GM19328 (cell line): ENCODE results near the gene IL19.
"Not testable (repeated sequence)": the region's sequence is repeated elsewhere in the genome, so short reads cannot be mapped to it uniquely, and the experiment has no call there.

ENCODE experiments used
- ATAC-seq: cut with Tn5 transposase; IDR thresholded peaks from one replicate; pipeline ENCODE4 v1.9.1; 2021; ENCODE audit warnings: mild to moderate bottlenecking, moderate library complexity; ENCODE audit not compliant: unreplicated experiment

Gene IL19

DNA sequence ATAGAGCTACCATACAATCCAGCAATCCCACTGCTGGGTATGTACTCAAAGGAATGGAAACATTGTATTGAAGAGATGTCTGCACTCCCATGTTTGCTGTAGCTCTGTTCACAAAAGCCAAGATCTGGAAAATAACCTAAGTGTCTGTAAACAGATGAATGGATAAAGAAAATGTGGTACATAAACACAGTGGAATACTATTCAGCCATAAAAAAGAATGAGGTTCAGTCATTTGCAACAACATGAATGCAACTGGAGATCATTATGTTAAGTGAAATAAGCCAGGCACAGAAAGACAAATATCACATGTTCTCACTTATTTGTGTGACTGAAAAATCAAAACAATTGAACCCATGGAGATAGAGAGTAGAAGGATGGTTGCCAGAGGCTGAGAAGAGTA, 83.1 kb downstream of the IL19 start:
- ATAC-seq = not testable (repeated sequence)

- ATAC-seq = no peak
These were observed 84.0 kb downstream of the IL19 start for GRCh38 chr1:206854401-206855129.

- no peak for ATAC-seq
These were observed 85.3 kb downstream of the IL19 start for GRCh38 chr1:206855859-206856258.

DNA sequence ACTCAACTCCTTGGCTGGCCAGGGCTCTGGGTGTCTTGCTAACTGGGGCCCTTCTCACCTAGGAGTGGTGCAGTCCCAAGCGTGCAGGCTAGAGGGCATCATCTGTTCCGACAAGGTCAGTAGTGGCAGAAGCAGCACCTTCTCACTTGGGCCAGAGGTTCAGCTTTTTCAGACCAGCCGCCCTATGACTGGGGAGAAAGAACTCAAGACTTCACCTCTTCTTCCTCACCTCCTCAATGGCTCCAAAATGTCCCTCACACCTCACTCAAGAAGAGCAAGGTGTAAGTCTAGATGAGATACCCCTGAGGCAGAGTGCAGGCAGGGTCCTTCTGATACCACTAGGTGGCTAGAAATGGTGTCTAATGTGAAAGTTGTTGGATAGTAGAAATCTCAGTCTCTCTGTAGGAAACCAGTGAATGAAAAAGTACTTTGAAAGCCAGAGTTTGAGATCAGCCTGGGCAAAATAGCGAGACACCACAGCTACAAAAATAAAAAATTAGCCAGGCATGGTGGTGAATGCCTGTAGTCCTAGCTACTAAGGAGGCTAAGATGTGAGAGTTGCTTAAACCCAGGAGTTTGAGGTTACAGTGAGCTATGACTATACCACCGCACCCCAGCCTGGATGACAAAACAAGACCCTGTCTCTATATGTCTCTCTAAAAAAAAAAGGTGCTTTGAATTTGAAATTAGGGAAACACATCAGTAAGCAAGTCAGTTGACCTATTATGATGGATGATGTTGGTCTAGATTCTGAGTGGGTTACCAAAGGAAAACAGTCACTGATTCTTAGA, 86.3 kb downstream of the IL19 start:
- no peak for ATAC-seq

GRCh38 chr1:206859082-206859521, 88.5 kb downstream of the IL19 start:
- no peak for ATAC-seq

DNA sequence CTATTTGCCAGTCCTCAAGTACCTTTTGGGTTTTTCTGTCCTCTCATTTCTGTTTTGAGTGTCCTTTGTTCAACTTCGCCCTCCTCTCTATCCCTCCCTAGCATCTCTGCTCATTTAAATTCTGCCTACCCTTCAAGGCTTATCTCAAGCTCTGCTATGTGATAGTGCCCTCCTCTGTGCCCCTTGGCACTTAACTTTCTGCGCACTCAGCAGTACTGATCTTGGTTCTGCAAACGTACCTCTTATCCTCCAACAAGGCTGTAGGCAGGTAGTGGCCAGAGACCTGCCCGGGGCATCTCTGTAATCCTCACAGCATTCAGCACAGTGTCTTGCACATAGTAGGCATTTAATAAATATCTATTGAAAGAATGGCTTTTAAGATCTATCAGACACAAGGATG, 89.6 kb downstream of the IL19 start:
- ATAC-seq = no peak

DNA sequence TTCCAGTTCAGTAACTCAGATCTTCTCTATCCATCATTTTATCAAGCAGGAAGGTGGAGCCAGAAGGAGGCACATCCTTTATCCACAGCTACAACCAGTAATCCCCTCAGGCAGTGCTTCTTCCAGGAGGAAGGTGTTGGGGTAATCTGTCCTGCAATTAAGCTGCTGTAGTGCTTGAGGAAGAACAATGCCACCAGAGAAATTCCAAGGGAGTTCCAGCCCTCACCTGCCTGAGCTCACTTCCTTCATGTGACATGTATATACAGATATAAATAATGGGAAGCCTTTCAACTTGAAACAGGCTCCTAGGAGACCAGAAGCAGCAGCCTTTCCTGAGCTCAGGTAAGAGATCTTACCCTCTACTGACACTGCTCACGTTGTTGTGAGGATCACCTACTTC, 92.7 kb downstream of the IL19 start:
- ATAC-seq = no peak

DNA sequence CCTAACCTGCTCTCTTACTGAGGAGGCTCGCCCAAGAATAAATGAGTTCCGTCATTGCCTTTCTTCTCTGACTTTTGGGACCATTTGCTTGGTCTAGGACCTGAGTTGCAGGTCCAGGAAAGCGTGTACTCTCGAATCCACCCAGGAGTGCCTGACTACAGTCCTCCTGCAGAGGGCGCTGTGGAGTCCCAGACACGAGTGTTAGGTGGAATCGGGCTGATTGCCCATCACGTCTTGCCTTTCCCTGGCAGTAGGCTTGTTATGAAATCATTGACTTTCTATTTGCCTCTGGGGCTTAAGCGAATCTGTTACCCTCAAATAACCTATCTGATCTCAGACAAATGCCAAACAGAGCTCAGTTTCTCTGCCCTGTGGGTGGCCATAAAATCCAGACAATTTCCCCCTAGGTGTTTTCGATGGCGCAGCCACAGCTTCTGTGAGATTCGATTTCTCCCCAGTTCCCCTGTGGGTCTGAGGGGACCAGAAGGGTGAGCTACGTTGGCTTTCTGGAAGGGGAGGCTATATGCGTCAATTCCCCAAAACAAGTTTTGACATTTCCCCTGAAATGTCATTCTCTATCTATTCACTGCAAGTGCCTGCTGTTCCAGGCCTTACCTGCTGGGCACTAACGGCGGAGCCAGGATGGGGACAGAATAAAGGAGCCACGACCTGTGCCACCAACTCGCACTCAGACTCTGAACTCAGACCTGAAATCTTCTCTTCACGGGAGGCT, 94.5 kb downstream of the IL19 start, which contains the start of gene IL20:
Gene IL20 (plus strand): TSS at position 685 of the 733 bp plus-strand sequence. CDS start 230 bp downstream, outside the sequence.
- ATAC-seq = no peak

DNA sequence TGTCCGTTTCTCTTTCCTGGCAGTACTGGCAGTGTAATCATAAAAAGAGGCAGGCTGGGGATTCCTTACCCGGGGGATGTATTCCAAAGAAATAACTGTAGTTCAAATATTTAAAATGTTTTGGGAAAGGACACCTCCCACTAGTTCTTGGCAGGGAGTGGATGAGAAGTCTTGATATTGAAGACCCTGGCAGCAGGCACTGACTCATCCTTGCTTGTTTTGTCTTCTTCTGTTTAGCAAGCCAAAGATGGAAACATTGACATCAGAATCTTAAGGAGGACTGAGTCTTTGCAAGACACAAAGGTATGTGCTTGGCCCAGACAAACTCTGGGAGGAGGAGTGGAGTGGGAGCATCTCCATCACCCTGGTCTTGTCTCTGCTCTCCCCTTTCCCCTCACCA, 95.5 kb downstream of the IL19 start:
- ATAC-seq = no peak

- no peak for ATAC-seq
These were observed 96.7 kb downstream of the IL19 start for GRCh38 chr1:206867239-206867638.

DNA sequence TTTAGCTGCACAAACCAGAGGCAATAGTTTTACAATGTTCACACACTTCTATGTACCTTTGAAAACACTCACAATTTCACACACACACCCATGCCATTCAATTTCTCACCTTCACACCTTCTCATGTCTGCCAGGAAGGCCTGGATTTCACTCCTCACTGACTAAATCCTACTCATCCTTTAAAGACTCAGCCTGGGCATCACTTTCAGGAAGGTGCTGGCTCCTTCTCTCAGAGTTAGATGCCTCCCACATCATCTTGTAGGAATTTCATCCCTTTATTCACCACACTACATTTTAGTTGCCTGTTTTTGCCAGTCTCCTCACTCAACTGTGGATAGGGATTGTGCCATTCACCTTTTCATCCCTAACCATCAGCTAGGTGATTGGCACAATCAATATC, 97.1 kb downstream of the IL19 start:
- ATAC-seq = no peak

DNA sequence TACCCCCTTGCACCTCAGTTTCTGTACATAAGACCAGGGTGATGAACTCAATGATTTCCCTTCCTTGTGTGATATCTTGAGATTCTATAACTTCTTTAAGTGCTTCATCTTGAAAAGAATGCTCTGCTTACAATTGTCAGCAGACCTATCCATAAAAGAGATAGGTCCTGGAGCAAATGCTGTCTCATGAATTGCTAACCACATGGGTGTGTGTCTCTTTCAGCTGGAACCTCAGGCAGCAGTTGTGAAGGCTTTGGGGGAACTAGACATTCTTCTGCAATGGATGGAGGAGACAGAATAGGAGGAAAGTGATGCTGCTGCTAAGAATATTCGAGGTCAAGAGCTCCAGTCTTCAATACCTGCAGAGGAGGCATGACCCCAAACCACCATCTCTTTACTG, 97.7 kb downstream of the IL19 start:
- ATAC-seq = no peak

GRCh38 chr1:206872139-206872538, 101.6 kb downstream of the IL19 start:
- ATAC-seq = no peak

GRCh38 chr1:206873603-206874188, 103.1 kb downstream of the IL19 start:
- no peak for ATAC-seq

DNA sequence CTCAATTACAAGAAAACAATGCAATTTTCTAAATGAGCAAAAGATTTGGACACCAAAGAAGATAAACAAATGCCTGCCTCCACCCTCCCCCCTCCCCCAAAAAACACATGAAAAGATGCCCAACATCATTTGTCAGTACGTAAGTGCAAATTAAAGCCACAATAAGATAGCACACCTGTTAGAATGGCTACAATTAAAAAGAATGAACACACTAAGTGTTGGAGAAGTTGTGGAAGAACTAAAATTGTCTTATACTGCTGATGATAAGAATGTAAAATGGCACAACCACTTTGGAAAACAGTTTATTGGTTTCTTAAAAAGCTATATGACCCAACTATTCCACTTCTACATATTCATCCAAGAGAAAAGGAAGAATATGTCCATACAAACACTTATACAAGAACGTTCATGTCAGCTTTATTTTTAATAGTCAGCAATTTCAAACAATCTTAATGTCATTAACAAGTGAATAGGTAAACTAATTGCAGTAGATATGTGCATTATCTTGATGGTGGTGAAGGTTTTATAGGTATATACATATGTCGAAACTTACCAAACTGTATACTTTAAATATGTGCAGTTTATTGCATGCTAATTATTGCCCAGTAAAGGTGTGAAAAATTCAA, 105.3 kb downstream of the IL19 start:
- ATAC-seq = no peak

DNA sequence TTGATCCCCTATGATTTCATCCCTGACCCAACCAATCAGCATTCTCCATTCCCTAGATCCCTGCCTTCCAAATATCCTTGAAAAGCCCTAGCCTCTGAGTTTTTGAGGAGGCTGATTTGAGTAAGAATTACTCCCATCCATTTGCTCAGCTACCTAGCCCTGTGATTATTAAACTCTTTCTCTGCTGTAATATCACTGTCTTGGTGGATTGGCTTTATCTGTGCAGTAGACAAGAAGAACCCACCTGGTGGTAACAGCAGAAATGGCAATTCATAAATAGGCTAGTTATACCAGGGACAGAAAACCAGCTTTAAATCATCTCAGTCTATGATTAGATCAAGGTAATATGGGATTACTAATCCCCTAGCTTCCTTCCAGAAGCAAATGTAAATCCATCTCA, 107.9 kb downstream of the IL19 start:
- ATAC-seq = no peak

- ATAC-seq = no peak
These were observed 109.7 kb downstream of the IL19 start for GRCh38 chr1:206880314-206880713.

DNA sequence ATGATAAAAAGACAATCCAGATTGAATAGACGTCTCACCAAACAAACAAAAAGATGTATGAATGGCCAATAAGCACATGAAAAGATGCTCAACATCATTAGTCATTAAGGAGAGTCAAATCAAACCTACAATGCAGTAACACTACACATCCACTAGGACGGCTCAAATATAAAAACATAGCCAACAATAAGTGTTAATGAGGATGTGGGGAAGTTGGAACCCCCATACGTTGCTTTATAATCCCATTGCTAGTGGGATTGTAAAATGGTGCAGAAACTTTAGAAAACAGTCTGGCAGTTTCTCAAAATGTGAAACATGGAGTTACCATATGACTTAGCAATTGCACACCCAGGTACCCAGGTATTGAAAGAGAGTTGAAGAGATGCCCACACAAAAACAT, 112.0 kb downstream of the IL19 start:
- ATAC-seq = no peak

DNA sequence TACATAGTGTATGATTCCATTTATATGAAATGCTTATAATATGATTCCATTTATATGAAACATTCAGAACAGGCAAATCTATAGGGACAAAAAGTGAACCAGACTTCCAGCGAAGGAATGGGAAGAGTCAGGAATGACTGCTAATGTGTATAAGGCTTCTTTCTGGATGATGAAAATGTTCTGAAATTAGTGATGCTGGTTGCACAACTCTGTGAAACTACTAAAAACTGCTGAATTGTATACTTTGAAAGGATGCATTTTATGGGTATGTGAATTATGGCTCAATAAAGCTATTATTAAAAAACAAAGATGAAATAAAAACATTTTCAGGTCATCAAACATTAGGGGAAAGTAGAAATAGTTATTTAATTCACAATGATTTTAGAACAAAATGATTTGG, 112.6 kb downstream of the IL19 start:
- no peak for ATAC-seq

DNA sequence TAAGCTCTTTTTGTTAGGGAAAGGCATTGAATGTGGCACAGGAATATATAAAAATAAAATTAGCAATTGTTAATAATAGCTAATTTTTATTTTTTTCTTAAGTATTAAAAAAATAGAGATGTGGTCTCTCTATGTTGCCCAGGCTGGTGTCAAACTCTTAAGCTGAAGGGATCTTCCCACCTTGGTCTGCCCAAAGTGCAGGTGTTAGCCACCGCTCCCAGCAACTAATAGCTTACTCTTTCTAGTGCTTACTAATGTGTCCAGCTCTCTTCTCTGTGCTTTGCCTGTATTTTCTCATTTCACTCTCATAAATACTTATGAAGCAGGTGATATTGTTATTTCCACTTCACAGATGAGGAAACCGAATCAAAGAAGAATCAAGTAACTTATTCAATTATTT, 113.3 kb downstream of the IL19 start:
- ATAC-seq = no peak
